HEK293 (cell line): Measurements from ENCODE around the gene KRT39.

Source experiments
- CTCF ChIA-PET: fragments of 350-600 bp; formaldehyde crosslinking; extraction: SDS; loops from one replicate; lab custom pipeline; 2021; ENCODE audit warnings: antibody characterized with exemption; lab: Yijun Ruan, JAX
- POLR2A ChIA-PET: fragments of 300-600 bp; formaldehyde crosslinking; extraction: SDS; loops from one replicate; lab custom pipeline; 2020; ENCODE audit warnings: antibody characterized with exemption, inconsistent platforms; lab: Yijun Ruan, JAX
- H3K27ac ChIP-seq: fragments of 200-500 bp; sonication (Bioruptor generic); 2 replicates; pipeline ENCODE4 v1.5.1; 2014; ENCODE audit warnings: low read depth, low read length, control low read depth, inconsistent platforms; ENCODE audit errors: extremely low read depth
- H3K36me3 ChIP-seq, 2 experiments: fragments of 200-500 bp in 1 of 2; sonication (Bioruptor generic) in 1 of 2; 1 replicate in 1 of 2; 2 replicates in 1 of 2; pipeline ENCODE4 v1.5.1; 2014 to 2017; ENCODE audit warnings: inconsistent platforms in 2 of 2, low read length in 2 of 2; ENCODE audit not compliant: control insufficient read depth in 2 of 2, insufficient read depth in 1 of 2
- H3K4me1 ChIP-seq: fragments of 200-500 bp; sonication (Bioruptor generic); 2 replicates; pipeline ENCODE4 v1.5.1; 2014; ENCODE audit warnings: mild to moderate bottlenecking, low read length, inconsistent platforms; ENCODE audit not compliant: control insufficient read depth, insufficient read depth
- H3K4me3 ChIP-seq: 2 replicates; pipeline ENCODE4 v1.5.1; 2011; ENCODE audit warnings: low read depth, mild to moderate bottlenecking, control low read depth, low read length, moderate library complexity
- H3K9me3 ChIP-seq: fragments of 200-500 bp; sonication (Bioruptor generic); 2 replicates; pipeline ENCODE4 v1.5.1; 2014; ENCODE audit warnings: low read depth, low read length, inconsistent platforms; ENCODE audit not compliant: control insufficient read depth, insufficient read depth
- GFI1B ChIP-seq: fragments of 450-650 bp; formaldehyde crosslinking; IDR thresholded peaks from 2 replicates; pipeline ENCODE4 v1.5.1; 2016; ENCODE audit warnings: missing biosample characterization, missing genetic modification characterization
- HOXD13 ChIP-seq: sonication (generic); formaldehyde crosslinking; IDR thresholded peaks from 2 replicates; pipeline ENCODE4 v1.8.0; 2022; ENCODE audit warnings: missing genetic modification reagents, borderline replicate concordance
- MZF1 ChIP-seq: fragments of 450-650 bp; formaldehyde crosslinking; IDR thresholded peaks from 2 replicates; pipeline ENCODE4 v1.5.1; 2017; ENCODE audit warnings: missing biosample characterization, missing genetic modification characterization, borderline replicate concordance
- ZBTB7A ChIP-seq: fragments of 450-650 bp; formaldehyde crosslinking; IDR thresholded peaks from 2 replicates; pipeline ENCODE4 v1.5.1; 2016; ENCODE audit warnings: low read depth, missing biosample characterization, missing genetic modification characterization
- ZFP37 ChIP-seq: fragments of 450-650 bp; formaldehyde crosslinking; IDR thresholded peaks from 2 replicates; pipeline ENCODE4 v1.5.1; 2016; ENCODE audit warnings: missing biosample characterization, missing genetic modification characterization
- ZNF146 ChIP-seq: fragments of 450-650 bp; formaldehyde crosslinking; IDR thresholded peaks from 2 replicates; pipeline ENCODE4 v1.5.1; 2016; ENCODE audit warnings: missing biosample characterization, missing genetic modification characterization
- ZNF169 ChIP-seq: fragments of 450-650 bp; formaldehyde crosslinking; IDR thresholded peaks from 2 replicates; pipeline ENCODE4 v1.5.1; 2016; ENCODE audit warnings: missing biosample characterization, missing genetic modification characterization
- ZNF175 ChIP-seq: fragments of 450-650 bp; formaldehyde crosslinking; IDR thresholded peaks from 2 replicates; pipeline ENCODE4 v1.5.1; 2016; ENCODE audit warnings: missing biosample characterization, missing genetic modification characterization
- ZNF184 ChIP-seq: fragments of 450-650 bp; IDR thresholded peaks from 2 replicates; pipeline ENCODE4 v1.5.1; 2018; ENCODE audit warnings: missing biosample characterization, mild to moderate bottlenecking, missing genetic modification characterization
- ZNF341 ChIP-seq: fragments of 450-650 bp; formaldehyde crosslinking; IDR thresholded peaks from 2 replicates; pipeline ENCODE4; 2016; ENCODE audit warnings: low read depth, missing biosample characterization, missing genetic modification characterization
- ZNF768 ChIP-seq: fragments of 450-650 bp; formaldehyde crosslinking; IDR thresholded peaks from 2 replicates; pipeline ENCODE4 v1.5.1; 2018; ENCODE audit warnings: missing biosample characterization, mild to moderate bottlenecking, missing genetic modification characterization
- ZNF777 ChIP-seq: fragments of 450-650 bp; formaldehyde crosslinking; IDR thresholded peaks from 2 replicates; pipeline ENCODE4 v1.5.1; 2017; ENCODE audit warnings: missing biosample characterization, missing genetic modification characterization, borderline replicate concordance
- TF ChIP-seq, protein P1 (sequence below): fragments of 450-650 bp; formaldehyde crosslinking; IDR thresholded peaks from 2 replicates; pipeline ENCODE4 v1.5.1; 2017; ENCODE audit warnings: missing biosample characterization, missing genetic modification characterization
- TF ChIP-seq, protein P2 (sequence below): IDR thresholded peaks from 2 replicates; pipeline ENCODE4 v1.6.1; 2011; ENCODE audit warnings: mild to moderate bottlenecking, low read depth, low read length, borderline replicate concordance
- TF ChIP-seq, protein P3 (sequence below): fragments of 450-650 bp; formaldehyde crosslinking; IDR thresholded peaks from 2 replicates; pipeline ENCODE4 v1.5.1; 2016; ENCODE audit warnings: missing biosample characterization, missing genetic modification characterization, low read depth
- TF ChIP-seq, protein P4 (sequence below): fragments of 450-650 bp; formaldehyde crosslinking; IDR thresholded peaks from 2 replicates; pipeline ENCODE4 v1.5.1; 2017; ENCODE audit warnings: missing biosample characterization, missing genetic modification characterization
- TF ChIP-seq, protein P5 (sequence below): fragments of 450-650 bp; formaldehyde crosslinking; conservative IDR thresholded peaks from 2 replicates; pipeline ENCODE4 v1.5.1; 2016; ENCODE audit warnings: low read depth, missing biosample characterization, missing genetic modification characterization
- TF ChIP-seq, protein P6 (sequence below): fragments of 450-650 bp; formaldehyde crosslinking; IDR thresholded peaks from 2 replicates; pipeline ENCODE4 v1.5.1; 2016; ENCODE audit warnings: missing biosample characterization, missing genetic modification characterization
- TF ChIP-seq, protein P7 (sequence below): fragments of 450-650 bp; formaldehyde crosslinking; IDR thresholded peaks from 2 replicates; pipeline ENCODE4 v1.5.1; 2016; ENCODE audit warnings: missing biosample characterization, missing genetic modification characterization, borderline replicate concordance

Gene KRT39

DNA sequence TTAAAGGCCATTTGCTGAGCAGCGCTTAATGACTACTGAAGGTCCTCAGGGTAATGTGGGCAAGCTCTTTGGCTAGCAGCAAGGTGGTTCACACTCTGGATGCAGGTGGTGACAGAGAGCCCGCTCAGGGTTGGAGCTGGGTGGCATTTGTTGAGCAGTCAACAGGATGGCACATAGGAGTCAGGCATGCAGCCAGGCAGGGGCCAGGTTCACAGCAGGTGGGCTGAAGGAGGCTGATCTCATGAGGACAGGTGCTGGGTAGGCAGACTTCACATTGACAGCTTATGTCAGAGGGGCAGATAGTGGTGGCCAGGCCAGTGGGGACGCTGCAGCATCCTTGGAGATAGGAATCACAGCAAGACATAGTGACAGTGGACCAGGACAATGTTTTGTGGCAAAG, 37.6 kb upstream of the KRT39 start:
- no peak overlapping the region for H3K4me3 ChIP-seq
- no peaks in the 10 kb centered on the region for H3K36me3 ChIP-seq
- TF ChIP-seq, protein P1, sequence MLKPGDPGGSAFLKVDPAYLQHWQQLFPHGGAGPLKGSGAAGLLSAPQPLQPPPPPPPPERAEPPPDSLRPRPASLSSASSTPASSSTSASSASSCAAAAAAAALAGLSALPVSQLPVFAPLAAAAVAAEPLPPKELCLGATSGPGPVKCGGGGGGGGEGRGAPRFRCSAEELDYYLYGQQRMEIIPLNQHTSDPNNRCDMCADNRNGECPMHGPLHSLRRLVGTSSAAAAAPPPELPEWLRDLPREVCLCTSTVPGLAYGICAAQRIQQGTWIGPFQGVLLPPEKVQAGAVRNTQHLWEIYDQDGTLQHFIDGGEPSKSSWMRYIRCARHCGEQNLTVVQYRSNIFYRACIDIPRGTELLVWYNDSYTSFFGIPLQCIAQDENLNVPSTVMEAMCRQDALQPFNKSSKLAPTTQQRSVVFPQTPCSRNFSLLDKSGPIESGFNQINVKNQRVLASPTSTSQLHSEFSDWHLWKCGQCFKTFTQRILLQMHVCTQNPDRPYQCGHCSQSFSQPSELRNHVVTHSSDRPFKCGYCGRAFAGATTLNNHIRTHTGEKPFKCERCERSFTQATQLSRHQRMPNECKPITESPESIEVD (tag by site-specific recombination), result no peak
- TF ChIP-seq ZNF768 (tag by site-specific recombination) (no peak), ZNF341 (no peak), ZBTB7A (tag by site-specific recombination) (no peak)
- TF ChIP-seq, protein P2, sequence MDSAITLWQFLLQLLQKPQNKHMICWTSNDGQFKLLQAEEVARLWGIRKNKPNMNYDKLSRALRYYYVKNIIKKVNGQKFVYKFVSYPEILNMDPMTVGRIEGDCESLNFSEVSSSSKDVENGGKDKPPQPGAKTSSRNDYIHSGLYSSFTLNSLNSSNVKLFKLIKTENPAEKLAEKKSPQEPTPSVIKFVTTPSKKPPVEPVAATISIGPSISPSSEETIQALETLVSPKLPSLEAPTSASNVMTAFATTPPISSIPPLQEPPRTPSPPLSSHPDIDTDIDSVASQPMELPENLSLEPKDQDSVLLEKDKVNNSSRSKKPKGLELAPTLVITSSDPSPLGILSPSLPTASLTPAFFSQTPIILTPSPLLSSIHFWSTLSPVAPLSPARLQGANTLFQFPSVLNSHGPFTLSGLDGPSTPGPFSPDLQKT, result no peak
- H3K9me3 ChIP-seq, result no peaks in the 10 kb centered on the region
- no peaks in the 10 kb centered on the region for H3K4me1 ChIP-seq
- POLR2A ChIA-PET, result no interaction called here
- H3K27ac ChIP-seq, result no peak overlapping the region
- CTCF ChIA-PET, result no interaction called here

DNA sequence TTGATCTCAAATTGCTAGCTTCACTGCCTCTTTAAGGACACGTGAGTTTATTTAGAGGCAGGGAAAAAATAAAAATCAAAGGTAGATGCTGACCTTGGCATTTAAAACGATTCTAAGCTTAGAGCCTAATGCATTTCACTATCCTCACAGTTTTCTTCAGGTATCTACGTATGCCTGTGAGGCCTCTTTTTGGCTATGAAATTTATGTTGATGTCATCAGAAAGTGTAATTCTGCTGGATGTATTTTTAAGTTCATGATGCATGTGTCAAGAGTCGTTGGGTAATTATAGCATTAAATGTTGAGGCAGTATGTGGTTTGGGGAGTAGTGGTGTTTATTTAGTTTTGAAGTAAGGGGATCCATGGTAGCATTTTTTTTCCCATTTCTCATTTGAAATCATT, 37.2 kb upstream of the KRT39 start:
- POLR2A ChIA-PET, result no interaction called here
- Histone ChIP-seq H3K9me3 (no peaks in the 10 kb centered on the region), H3K36me3 (no peaks in the 10 kb centered on the region), H3K4me1 (no peaks in the 10 kb centered on the region), H3K4me3 (no peak overlapping the region), H3K27ac (no peak overlapping the region)
- CTCF ChIA-PET, result no interaction called here
- TF ChIP-seq ZNF777 (tag by site-specific recombination) (no peak), ZNF146 (no peak), HOXD13 (CRISPR knock-in tag) (no peak), MZF1 (no peak), ZNF169 (tag by site-specific recombination) (no peak), ZFP37 (no peak), GFI1B (tag by site-specific recombination) (no peak), ZNF175 (tag by site-specific recombination) (no peak), ZNF184 (no peak)
- TF ChIP-seq, protein P3, sequence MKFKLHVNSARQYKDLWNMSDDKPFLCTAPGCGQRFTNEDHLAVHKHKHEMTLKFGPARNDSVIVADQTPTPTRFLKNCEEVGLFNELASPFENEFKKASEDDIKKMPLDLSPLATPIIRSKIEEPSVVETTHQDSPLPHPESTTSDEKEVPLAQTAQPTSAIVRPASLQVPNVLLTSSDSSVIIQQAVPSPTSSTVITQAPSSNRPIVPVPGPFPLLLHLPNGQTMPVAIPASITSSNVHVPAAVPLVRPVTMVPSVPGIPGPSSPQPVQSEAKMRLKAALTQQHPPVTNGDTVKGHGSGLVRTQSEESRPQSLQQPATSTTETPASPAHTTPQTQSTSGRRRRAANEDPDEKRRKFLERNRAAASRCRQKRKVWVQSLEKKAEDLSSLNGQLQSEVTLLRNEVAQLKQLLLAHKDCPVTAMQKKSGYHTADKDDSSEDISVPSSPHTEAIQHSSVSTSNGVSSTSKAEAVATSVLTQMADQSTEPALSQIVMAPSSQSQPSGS (tag by site-specific recombination), result no peak
- TF ChIP-seq, protein P4, sequence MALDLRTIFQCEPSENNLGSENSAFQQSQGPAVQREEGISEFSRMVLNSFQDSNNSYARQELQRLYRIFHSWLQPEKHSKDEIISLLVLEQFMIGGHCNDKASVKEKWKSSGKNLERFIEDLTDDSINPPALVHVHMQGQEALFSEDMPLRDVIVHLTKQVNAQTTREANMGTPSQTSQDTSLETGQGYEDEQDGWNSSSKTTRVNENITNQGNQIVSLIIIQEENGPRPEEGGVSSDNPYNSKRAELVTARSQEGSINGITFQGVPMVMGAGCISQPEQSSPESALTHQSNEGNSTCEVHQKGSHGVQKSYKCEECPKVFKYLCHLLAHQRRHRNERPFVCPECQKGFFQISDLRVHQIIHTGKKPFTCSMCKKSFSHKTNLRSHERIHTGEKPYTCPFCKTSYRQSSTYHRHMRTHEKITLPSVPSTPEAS (tag by site-specific recombination), result no peak
- TF ChIP-seq, protein P5, sequence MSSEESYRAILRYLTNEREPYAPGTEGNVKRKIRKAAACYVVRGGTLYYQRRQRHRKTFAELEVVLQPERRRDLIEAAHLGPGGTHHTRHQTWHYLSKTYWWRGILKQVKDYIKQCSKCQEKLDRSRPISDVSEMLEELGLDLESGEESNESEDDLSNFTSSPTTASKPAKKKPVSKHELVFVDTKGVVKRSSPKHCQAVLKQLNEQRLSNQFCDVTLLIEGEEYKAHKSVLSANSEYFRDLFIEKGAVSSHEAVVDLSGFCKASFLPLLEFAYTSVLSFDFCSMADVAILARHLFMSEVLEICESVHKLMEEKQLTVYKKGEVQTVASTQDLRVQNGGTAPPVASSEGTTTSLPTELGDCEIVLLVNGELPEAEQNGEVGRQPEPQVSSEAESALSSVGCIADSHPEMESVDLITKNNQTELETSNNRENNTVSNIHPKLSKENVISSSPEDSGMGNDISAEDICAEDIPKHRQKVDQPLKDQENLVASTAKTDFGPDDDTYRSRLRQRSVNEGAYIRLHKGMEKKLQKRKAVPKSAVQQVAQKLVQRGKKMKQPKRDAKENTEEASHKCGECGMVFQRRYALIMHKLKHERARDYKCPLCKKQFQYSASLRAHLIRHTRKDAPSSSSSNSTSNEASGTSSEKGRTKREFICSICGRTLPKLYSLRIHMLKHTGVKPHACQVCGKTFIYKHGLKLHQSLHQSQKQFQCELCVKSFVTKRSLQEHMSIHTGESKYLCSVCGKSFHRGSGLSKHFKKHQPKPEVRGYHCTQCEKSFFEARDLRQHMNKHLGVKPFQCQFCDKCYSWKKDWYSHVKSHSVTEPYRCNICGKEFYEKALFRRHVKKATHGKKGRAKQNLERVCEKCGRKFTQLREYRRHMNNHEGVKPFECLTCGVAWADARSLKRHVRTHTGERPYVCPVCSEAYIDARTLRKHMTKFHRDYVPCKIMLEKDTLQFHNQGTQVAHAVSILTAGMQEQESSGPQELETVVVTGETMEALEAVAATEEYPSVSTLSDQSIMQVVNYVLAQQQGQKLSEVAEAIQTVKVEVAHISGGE, result no peak
- TF ChIP-seq, protein P6, sequence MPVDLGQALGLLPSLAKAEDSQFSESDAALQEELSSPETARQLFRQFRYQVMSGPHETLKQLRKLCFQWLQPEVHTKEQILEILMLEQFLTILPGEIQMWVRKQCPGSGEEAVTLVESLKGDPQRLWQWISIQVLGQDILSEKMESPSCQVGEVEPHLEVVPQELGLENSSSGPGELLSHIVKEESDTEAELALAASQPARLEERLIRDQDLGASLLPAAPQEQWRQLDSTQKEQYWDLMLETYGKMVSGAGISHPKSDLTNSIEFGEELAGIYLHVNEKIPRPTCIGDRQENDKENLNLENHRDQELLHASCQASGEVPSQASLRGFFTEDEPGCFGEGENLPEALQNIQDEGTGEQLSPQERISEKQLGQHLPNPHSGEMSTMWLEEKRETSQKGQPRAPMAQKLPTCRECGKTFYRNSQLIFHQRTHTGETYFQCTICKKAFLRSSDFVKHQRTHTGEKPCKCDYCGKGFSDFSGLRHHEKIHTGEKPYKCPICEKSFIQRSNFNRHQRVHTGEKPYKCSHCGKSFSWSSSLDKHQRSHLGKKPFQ (tag by site-specific recombination), result no peak
- TF ChIP-seq, protein P7, sequence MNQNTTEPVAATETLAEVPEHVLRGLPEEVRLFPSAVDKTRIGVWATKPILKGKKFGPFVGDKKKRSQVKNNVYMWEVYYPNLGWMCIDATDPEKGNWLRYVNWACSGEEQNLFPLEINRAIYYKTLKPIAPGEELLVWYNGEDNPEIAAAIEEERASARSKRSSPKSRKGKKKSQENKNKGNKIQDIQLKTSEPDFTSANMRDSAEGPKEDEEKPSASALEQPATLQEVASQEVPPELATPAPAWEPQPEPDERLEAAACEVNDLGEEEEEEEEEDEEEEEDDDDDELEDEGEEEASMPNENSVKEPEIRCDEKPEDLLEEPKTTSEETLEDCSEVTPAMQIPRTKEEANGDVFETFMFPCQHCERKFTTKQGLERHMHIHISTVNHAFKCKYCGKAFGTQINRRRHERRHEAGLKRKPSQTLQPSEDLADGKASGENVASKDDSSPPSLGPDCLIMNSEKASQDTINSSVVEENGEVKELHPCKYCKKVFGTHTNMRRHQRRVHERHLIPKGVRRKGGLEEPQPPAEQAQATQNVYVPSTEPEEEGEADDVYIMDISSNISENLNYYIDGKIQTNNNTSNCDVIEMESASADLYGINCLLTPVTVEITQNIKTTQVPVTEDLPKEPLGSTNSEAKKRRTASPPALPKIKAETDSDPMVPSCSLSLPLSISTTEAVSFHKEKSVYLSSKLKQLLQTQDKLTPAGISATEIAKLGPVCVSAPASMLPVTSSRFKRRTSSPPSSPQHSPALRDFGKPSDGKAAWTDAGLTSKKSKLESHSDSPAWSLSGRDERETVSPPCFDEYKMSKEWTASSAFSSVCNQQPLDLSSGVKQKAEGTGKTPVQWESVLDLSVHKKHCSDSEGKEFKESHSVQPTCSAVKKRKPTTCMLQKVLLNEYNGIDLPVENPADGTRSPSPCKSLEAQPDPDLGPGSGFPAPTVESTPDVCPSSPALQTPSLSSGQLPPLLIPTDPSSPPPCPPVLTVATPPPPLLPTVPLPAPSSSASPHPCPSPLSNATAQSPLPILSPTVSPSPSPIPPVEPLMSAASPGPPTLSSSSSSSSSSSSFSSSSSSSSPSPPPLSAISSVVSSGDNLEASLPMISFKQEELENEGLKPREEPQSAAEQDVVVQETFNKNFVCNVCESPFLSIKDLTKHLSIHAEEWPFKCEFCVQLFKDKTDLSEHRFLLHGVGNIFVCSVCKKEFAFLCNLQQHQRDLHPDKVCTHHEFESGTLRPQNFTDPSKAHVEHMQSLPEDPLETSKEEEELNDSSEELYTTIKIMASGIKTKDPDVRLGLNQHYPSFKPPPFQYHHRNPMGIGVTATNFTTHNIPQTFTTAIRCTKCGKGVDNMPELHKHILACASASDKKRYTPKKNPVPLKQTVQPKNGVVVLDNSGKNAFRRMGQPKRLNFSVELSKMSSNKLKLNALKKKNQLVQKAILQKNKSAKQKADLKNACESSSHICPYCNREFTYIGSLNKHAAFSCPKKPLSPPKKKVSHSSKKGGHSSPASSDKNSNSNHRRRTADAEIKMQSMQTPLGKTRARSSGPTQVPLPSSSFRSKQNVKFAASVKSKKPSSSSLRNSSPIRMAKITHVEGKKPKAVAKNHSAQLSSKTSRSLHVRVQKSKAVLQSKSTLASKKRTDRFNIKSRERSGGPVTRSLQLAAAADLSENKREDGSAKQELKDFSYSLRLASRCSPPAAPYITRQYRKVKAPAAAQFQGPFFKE (tag by site-specific recombination), result no peak
